Endothelial cell of umbilical vein (primary cell): Measurements from ENCODE around the gene SRP14. TPM values are rescaled to one million over a fixed set of nuclear protein-coding genes. Genes with fewer than 3 reads are reported as not detected.

Source experiments
- BruUV-seq: library from RNA; stranded (reverse); fragments of 400-500 nt; replicated peaks from 2 replicates; lab custom pipeline; 2021; lab: Mats Ljungman, UMichigan
- CTCF ChIA-PET: fragments of 300-600, 350-600 bp; sonication (Branson Sonifier 250); formaldehyde crosslinking; loops from one replicate; lab custom pipeline; 2021; ENCODE audit warnings: antibody characterized with exemption, inconsistent platforms; lab: Charles Lee
- POLR2A ChIA-PET: fragments of 300-600, 350-600 bp; sonication (Branson Sonifier 250); formaldehyde crosslinking; loops from one replicate; lab custom pipeline; 2021; ENCODE audit warnings: antibody characterized with exemption, inconsistent platforms; lab: Charles Lee
- DNase-seq: peaks from one replicate; pipeline ENCODE4 v3.0.0-alpha.2; 2011; ENCODE audit warnings: low read depth, low spot score
- FAIRE-seq: peaks from 2 replicates; lab custom pipeline; 2011; peaks lifted over from hg19 to GRCh38; lab: Jason Lieb, UNC
- H2AFZ ChIP-seq: 2 replicates; pipeline ENCODE4 v1.6.0; 2012; ENCODE audit warnings: low read depth, low read length, control low read depth, inconsistent platforms
- H3K27ac ChIP-seq: 2 replicates; pipeline ENCODE4 v1.5.1; 2011; ENCODE audit warnings: low read depth, mild to moderate bottlenecking, control low read depth, low read length, moderate library complexity; ENCODE audit not compliant: insufficient read depth
- H3K27me3 ChIP-seq, 2 experiments: 2 replicates each; pipeline versions ENCODE4 v1.6.0 to v1.6.1; 2011; ENCODE audit warnings: low read length in 2 of 2, mixed read lengths in 1 of 2; ENCODE audit not compliant: control insufficient read depth in 2 of 2, insufficient read depth in 2 of 2
- H3K36me3 ChIP-seq, 2 experiments: 2 replicates in 1 of 2; 3 replicates in 1 of 2; pipeline ENCODE4 v1.5.1; 2011; ENCODE audit warnings: low read length in 2 of 2, mild to moderate bottlenecking in 1 of 2, moderate library complexity in 1 of 2; ENCODE audit not compliant: control insufficient read depth in 2 of 2, insufficient read depth in 2 of 2; ENCODE audit errors: extremely low read depth in 1 of 2
- H3K4me1 ChIP-seq: 3 replicates; pipeline ENCODE4 v1.5.1; 2011; ENCODE audit warnings: mild to moderate bottlenecking, low read length; ENCODE audit not compliant: control insufficient read depth, insufficient read depth; ENCODE audit errors: extremely low read depth
- H3K4me2 ChIP-seq: 2 replicates; pipeline ENCODE4 v1.6.1; 2011; ENCODE audit warnings: low read length, control low read depth, mixed read lengths; ENCODE audit not compliant: insufficient read depth
- H3K4me3 ChIP-seq, 3 experiments: fragments of 200-600 bp in 1 of 3; sonication (generic), shearing (Covaris generic) in 1 of 3; replicated peaks in 1 of 3; 2 replicates each; pipeline ENCODE4 v1.5.1; 2011 to 2016; ENCODE audit warnings: control low read depth in 3 of 3, low read length in 3 of 3, mild to moderate bottlenecking in 2 of 3, inconsistent platforms in 1 of 3, low read depth in 1 of 3, moderate library complexity in 1 of 3; ENCODE audit not compliant: insufficient read depth in 1 of 3
- H3K79me2 ChIP-seq: 2 replicates; pipeline ENCODE4 v1.6.0; 2012; ENCODE audit warnings: low read length, inconsistent platforms; ENCODE audit not compliant: control insufficient read depth, insufficient read depth
- H3K9ac ChIP-seq: replicated peaks from 2 replicates; pipeline ENCODE3; 2011; ENCODE audit warnings: low read length, control low read depth; ENCODE audit not compliant: insufficient read depth; ENCODE audit errors: extremely low read depth
- H3K9me1 ChIP-seq: replicated peaks from 3 replicates; pipeline ENCODE4 v1.6.0; 2011; ENCODE audit warnings: mild to moderate bottlenecking, low read length; ENCODE audit not compliant: control insufficient read depth, insufficient read depth; ENCODE audit errors: extremely low read depth
- H3K9me3 ChIP-seq: replicated peaks from 2 replicates; pipeline ENCODE4 v1.5.1; 2012; ENCODE audit warnings: low read length, inconsistent platforms; ENCODE audit not compliant: control insufficient read depth, insufficient read depth
- H4K20me1 ChIP-seq: replicated peaks from 2 replicates; pipeline ENCODE3; 2011; ENCODE audit warnings: mild to moderate bottlenecking, low read length; ENCODE audit not compliant: control insufficient read depth, insufficient read depth; ENCODE audit errors: extremely low read depth
- CTCF ChIP-seq, 2 donors: IDR thresholded peaks; 1 replicate in 1 of 2; 2 replicates in 1 of 2; pipeline ENCODE4 v1.5.1; 2011; ENCODE audit warnings: low read length in 2 of 2, mild to moderate bottlenecking in 2 of 2, moderate library complexity in 2 of 2, control low read depth in 1 of 2, inconsistent platforms in 1 of 2, low read depth in 1 of 2; ENCODE audit not compliant: insufficient read depth in 1 of 2; ENCODE audit errors: extremely low read depth in 1 of 2
- EZH2 ChIP-seq: IDR thresholded peaks from 2 replicates; pipeline ENCODE4 v1.6.1; 2012; ENCODE audit warnings: borderline replicate concordance, low read depth, mild to moderate bottlenecking, moderate library complexity, low read length, inconsistent platforms; ENCODE audit not compliant: severe bottlenecking
- FOS ChIP-seq: IDR thresholded peaks from 2 replicates; pipeline ENCODE4 v1.6.1; 2011; ENCODE audit warnings: mild to moderate bottlenecking, low read length, moderate library complexity, borderline replicate concordance; ENCODE audit not compliant: insufficient read depth
- GATA2 ChIP-seq: IDR thresholded peaks from 2 replicates; pipeline ENCODE4 v1.7.0; 2011; ENCODE audit warnings: low read depth, mild to moderate bottlenecking, moderate library complexity, mixed read lengths, low read length; ENCODE audit not compliant: insufficient read length, insufficient read depth
- JUN ChIP-seq: IDR thresholded peaks from 2 replicates; pipeline ENCODE4 v1.6.1; 2011; ENCODE audit warnings: borderline replicate concordance, low read depth; ENCODE audit not compliant: insufficient read length, insufficient read depth
- MAX ChIP-seq: IDR thresholded peaks from 2 replicates; pipeline ENCODE4 v1.6.1; 2011; ENCODE audit not compliant: insufficient read depth, insufficient read length
- MYC ChIP-seq: IDR thresholded peaks from one replicate; pipeline ENCODE4 v1.6.1; 2011; ENCODE audit warnings: mild to moderate bottlenecking, low read depth, low read length
- POLR2A ChIP-seq: IDR thresholded peaks from 2 replicates; pipeline ENCODE4 v1.6.1; 2012; ENCODE audit warnings: low read depth, mild to moderate bottlenecking, control low read depth, low read length
- POLR2AphosphoS5 ChIP-seq: IDR thresholded peaks from 2 replicates; pipeline ENCODE4 v1.6.1; 2012; ENCODE audit warnings: low read depth, mild to moderate bottlenecking, control low read depth, low read length, moderate library complexity; ENCODE audit not compliant: insufficient read depth
- dilution Hi-C: fragments of 300-500 bp; cut with MboI; formaldehyde crosslinking; loops from one replicate; pipeline ENCODE4 v1.15.0; 2019; ENCODE audit warnings: low sequenced_read_pairs; ENCODE audit not compliant: extremely low pct_ligation_motif_present
- intact Hi-C: fragments of 100-400 bp; cut with micrococcal nuclease; formaldehyde crosslinking; loops from one replicate; pipeline ENCODE4 v1.10.0; 2022
- polyA plus RNA-seq, 4 experiments: library from polyadenylated mRNA; depleted of rRNA in 3 of 4; stranded (reverse) in 3 of 4; unstranded in 1 of 4; fragments of >200 nt; gene quantifications; 2 replicates each; pipeline versions ENCODE4 v1.2.1 to v1.2.3, GENCODE V29; 2011 to 2012; ENCODE audit warnings: missing spikeins in 1 of 4
- total RNA-seq: library from RNA; stranded (reverse); gene quantifications from 2 replicates; pipeline ENCODE4 v1.2.3, GENCODE V29; 2021

SRP14 gene
- total and polyA plus RNA-seq, 2 donors (not counting 3 experiments of a cell fraction or from before 2014, with no cell fraction given): 220 to 330 TPM

- Histone ChIP-seq H4K20me1 (no peaks in the 10 kb centered on the region), H3K36me3 (peaks cover 7 to 19% of the 10 kb centered on the region in 2 experiments), H3K4me1 (peaks cover 3% of the 10 kb centered on the region), H3K27ac (no peak overlapping the region), H3K9me1 (no peaks in the 10 kb centered on the region), H3K4me3 (no peak overlapping the region), H2AFZ (no peak overlapping the region), H3K4me2 (no peak overlapping the region), H3K27me3 (no peaks in the 10 kb centered on the region), H3K79me2 (no peaks in the 10 kb centered on the region), H3K9ac (no peak overlapping the region), H3K9me3 (no peaks in the 10 kb centered on the region)
- no peak for TF ChIP-seq FOS
- TF ChIP-seq JUN: no peak
- no peak for TF ChIP-seq EZH2
- TF ChIP-seq MYC: no peak
- no peak for TF ChIP-seq CTCF (IDR thresholded peaks at IDR 0.05; ENCODE audit: extremely low read depth in 1 of 2, insufficient read depth in 1 of 2, low read depth in 1 of 2, low read length in 2 of 2)
- no peak for TF ChIP-seq GATA2
- TF ChIP-seq MAX: no peak
- TF ChIP-seq POLR2A: no peak
- no peak for TF ChIP-seq POLR2AphosphoS5
- no TSS peak for BruUV-seq
- ChIA-PET POLR2A (no interaction called here), CTCF (interaction anchor here (1.1 kb wide), 1 partner anchor 13 kb away, joined by 3 read pairs; no protein-coding TSS in a partner anchor)
- intact Hi-C loops (no loop called here), dilution Hi-C loops (no loop called here)
- DNase-seq: no peak
- FAIRE-seq: no peak
These were observed 40.4 kb downstream of the SRP14 start for GRCh38 chr15:39998511-39999077.
